NCI-H82 (cell line): Measurements from ENCODE around the gene ORMDL2.
"Not testable (repeated sequence)": the region's sequence is repeated elsewhere in the genome, so short reads cannot be mapped to it uniquely, and the experiment has no call there.

ENCODE experiments used
- DNase-seq: peaks from one replicate; lab custom pipeline; 2025; lab: John Stamatoyannopoulos, UW

Gene ORMDL2

DNA sequence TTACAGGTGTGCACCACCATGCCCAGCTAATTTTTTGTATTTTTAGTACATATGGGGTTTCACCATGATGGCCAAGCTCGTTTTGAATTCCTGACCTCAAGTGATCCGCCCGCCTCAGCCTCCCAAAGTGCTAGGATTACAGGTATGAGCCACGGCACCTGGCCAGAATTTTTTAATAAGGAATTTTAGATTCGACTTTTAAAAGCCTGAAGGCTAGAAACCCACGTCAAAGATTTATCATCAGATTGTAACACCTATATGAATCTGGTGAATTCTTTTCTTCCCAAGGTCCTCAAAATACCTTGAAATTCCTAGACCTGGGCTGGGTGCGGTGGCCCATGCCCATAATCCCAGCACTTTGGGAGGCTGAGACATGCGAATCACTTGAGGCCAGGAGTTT, 43.6 kb downstream of the ORMDL2 start:
- no peak for DNase-seq

DNA sequence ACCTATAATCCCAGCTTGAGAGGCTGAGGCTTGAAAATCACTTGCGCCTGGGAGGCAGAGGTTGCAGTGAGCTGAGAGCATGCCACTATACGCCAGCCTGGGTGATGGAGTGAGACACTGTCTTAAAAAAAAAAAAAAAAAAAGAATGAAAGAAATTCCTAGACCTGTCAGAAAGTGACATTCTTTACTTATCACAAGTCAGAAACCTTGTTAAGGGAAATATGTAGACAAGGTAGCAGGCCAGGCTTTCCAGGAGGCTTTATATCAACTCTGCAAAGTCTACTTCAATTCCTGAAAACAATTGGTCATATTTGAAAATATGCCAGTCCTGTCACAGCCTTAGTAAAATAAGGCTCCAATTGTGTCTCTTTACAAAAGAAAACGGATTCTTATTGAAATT, 44.0 kb downstream of the ORMDL2 start:
- DNase-seq: no peak

DNA sequence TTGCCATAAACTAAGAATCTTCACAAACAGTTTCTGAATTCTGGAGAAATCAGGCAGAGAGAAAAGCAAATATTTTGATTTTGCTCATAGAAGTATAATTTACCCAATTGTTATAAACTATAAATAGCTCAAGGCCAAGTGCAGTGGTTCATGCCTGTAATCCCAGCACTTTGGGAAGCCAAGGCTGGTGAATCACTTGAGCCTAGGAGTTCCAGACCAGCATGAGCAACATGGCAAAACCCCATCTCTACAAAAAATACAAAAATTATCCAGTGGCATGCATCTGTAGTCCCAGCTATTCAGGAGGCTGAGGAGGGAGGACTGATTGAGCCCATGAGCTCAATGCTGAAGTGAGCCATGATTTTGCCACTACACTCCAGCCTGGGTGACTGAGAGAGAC, 44.4 kb downstream of the ORMDL2 start:
- DNase-seq: no peak

DNA sequence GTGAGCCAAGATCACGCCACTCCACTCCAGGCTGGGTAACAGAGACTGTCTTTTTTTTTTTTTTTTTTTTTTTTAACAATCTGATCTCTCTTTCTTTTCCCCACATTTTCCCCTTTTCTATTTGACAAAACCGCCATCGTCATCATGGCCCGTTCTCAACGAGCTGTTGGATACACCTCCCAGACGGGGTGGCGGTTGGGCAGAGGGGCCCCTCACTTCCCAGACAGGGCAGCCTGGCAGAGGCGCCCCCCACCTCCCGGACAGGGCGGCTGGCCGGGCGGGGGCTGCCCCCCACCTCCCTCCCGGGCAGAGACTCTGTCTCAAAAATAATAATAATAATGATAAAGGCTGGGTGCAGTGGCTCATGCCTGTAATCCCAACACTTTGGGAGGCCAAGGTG, 45.1 kb downstream of the ORMDL2 start:
- DNase-seq: not testable (repeated sequence)

DNA sequence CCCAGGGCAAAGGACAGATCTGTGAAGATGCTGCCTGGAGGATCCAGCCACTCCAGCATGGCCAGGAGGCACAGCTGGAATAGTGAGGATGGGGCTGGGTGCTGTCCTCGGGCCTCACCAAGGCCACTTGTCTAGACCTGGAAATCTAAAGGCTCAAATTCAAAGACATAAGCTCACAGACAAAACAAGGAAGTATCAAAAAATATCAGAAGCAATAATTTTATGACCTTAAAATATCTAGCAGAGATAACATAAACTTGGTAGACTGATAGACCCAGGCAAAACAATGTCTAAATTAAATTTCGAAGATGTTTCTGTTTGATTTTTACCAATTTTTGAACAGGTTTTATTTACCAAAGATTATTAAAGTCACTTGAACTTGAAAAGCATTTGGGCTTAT, 47.5 kb downstream of the ORMDL2 start:
- DNase-seq: no peak

DNA sequence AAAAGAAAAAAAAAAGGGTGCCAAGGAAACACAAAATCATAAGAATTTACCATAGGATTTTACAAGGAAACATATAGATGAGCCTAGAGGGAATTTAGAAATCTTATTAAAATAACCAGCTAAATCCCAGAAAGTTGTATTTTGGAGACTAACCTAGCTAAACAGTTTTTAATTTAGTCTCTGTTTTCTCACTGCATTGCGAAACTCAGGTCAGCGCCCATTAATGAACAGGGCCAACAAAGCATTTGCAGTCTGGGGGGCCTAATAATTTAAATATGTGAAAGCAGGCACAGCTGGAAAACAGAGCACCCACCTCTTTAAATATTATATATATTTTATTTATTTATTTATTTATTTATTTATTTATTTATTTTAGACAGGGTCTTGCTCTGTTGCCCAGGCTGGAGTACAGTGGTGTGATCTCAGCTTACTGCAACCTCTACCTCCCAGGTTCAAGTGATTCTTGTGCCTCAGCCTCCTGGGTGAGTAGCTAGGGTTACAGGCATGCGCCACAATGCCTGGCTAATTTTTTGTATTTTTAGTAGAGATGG, 48.7 kb downstream of the ORMDL2 start:
- not testable (repeated sequence) for DNase-seq
